Common myeloid progenitor, CD34-positive (primary cell): ENCODE measurements around the gene ADGRD2.
A peak's percentile ranks its signal among the peaks of the same experiment; 100 is the strongest.

Source experiments
- CTCF ChIA-PET: fragments of 350-600 bp; sonication (Branson Sonifier 250); formaldehyde crosslinking; loops from one replicate; lab custom pipeline; 2021; ENCODE audit warnings: antibody characterized with exemption; lab: Charles Lee
- POLR2A ChIA-PET: fragments of 350-600 bp; sonication (Branson Sonifier 250); formaldehyde crosslinking; loops from one replicate; lab custom pipeline; 2021; ENCODE audit warnings: antibody characterized with exemption; lab: Charles Lee
- DNase-seq, 3 donors: peaks; one replicate each; pipeline versions ENCODE4 v3.0.0 to v3.0.0-alpha.2; 2013
- H3K27ac ChIP-seq, 2 experiments: 1 replicate in 1 of 2; 2 replicates in 1 of 2; pipeline ENCODE4 v1.7.0; 2013; ENCODE audit warnings: inconsistent platforms in 2 of 2, low read length in 2 of 2, mild to moderate bottlenecking in 2 of 2, low read depth in 1 of 2, moderate library complexity in 1 of 2; ENCODE audit not compliant: severe bottlenecking in 2 of 2, insufficient read depth in 1 of 2, poor library complexity in 1 of 2
- H3K27me3 ChIP-seq, 5 experiments: replicated peaks in 2 of 5; 1 replicate in 3 of 5; 2 replicates in 2 of 5; pipeline versions ENCODE4 v1.6.1 to v1.7.0; 2013; ENCODE audit warnings: low read length in 4 of 5, mild to moderate bottlenecking in 2 of 5, moderate library complexity in 2 of 5, inconsistent platforms in 1 of 5; ENCODE audit not compliant: insufficient read depth in 5 of 5, control insufficient read depth in 4 of 5
- H3K36me3 ChIP-seq, 4 experiments: 1 replicate in 2 of 4; 2 replicates in 2 of 4; pipeline versions ENCODE4 v1.6.1 to v1.7.0; 2013; ENCODE audit warnings: low read length in 3 of 4, control low read depth in 1 of 4, mild to moderate bottlenecking in 1 of 4; ENCODE audit not compliant: control insufficient read depth in 4 of 4, insufficient read depth in 4 of 4
- H3K4me1 ChIP-seq, 4 experiments: 1 replicate in 3 of 4; 2 replicates in 1 of 4; pipeline versions ENCODE4 v1.6.1 to v1.7.1; 2013; ENCODE audit warnings: low read length in 3 of 4, mild to moderate bottlenecking in 3 of 4, control low read depth in 1 of 4, inconsistent platforms in 1 of 4, moderate library complexity in 1 of 4; ENCODE audit not compliant: control insufficient read depth in 4 of 4, insufficient read depth in 4 of 4; ENCODE audit errors: control extremely low read depth in 1 of 4
- H3K4me3 ChIP-seq, 7 experiments: 1 replicate in 4 of 7; 2 replicates in 3 of 7; pipeline versions ENCODE4 v1.5.1 to v1.7.0; 2013; ENCODE audit warnings: mild to moderate bottlenecking in 7 of 7, low read length in 6 of 7, moderate library complexity in 6 of 7, inconsistent platforms in 2 of 7, low read depth in 2 of 7, control low read depth in 1 of 7; ENCODE audit not compliant: insufficient read depth in 4 of 7, control insufficient read depth in 1 of 7; ENCODE audit errors: extremely low read depth in 1 of 7
- H3K9me3 ChIP-seq, 5 experiments: 1 replicate in 4 of 5; 2 replicates in 1 of 5; pipeline versions ENCODE4 v1.6.1 to v1.7.1; 2013; ENCODE audit warnings: low read length in 4 of 5, mild to moderate bottlenecking in 2 of 5, inconsistent platforms in 1 of 5, low read depth in 1 of 5, moderate library complexity in 1 of 5; ENCODE audit not compliant: control insufficient read depth in 4 of 5, insufficient read depth in 2 of 5; ENCODE audit errors: control extremely low read depth in 1 of 5
- WGBS: methylation state at CpG from one replicate; pipeline ENCODE4 v1.1.5; 2013; ENCODE audit not compliant: insufficient coverage; 5-methylcytosine and 5-hydroxymethylcytosine counted together

ADGRD2 gene

DNA sequence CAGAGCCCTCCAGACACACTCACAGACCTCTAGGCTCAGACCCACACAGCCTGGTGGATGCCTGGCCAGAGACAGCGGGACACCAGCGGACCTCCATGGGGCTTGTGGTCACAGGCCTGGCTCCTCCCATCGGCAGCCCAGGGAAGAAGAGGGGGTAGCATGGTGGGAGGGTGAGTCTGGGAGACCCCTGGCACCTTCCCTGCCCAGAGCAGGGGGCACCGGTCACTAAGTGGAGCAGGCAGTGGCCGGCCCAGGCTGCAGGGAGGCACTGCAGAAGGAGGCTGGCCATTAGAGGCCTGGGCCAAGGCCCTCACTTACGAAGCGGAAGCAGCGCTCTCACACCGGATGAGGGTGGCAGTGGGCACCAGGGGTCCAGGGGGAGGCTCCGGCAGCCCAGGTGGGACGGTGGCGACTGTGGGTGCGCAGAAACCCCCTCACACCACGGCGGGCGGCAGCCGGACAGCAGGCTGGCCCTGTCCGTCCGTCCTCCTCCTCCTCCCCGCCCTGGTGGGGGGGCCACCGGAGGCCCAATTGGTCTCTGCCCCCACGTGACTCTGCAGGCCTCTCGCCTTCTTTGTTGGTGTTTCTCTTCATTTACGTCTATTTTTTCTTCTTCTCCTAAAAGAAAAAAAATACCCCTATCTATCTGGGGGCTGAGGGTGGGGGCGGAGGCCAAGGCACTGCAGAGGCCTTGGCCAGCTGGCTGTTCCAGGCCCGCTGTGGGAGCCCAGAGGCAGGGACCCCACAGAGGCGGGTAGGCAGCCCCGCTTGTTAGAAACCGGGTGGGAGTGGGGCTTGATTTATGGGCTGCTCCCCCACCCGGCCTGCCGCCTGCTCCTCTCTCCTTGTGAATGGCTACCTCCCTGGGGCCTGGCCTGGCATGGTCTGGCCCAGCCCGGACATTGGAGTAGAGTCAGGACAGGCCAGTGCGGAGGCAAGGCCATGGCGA is 57.0 kb downstream of the ADGRD2 start, which contains the start of gene NR5A1:
NR5A1 (minus strand) TSS at position 469 of the 949 bp plus-strand sequence. CDS start 4,004 bp downstream, outside the sequence.
- ChIA-PET POLR2A (no interaction called here), CTCF (no interaction called here)
- no peak within 1 kb of the TSS for H3K4me3 ChIP-seq
- no peak within 1 kb of the TSS for H3K27ac ChIP-seq
- H3K4me1 ChIP-seq = peaks cover 0 to 44% (median 29%) of the 10 kb centered on the region in 4 experiments
- no peak for DNase-seq
- 96% methylated on average over 19 of the region's 34 CpGs for WGBS
- H3K36me3 ChIP-seq = no peaks in the 10 kb centered on the region
- H3K9me3 ChIP-seq = no peaks in the 10 kb centered on the region
- peaks cover 0 to 38% (median 13%) of the 10 kb centered on the region in 5 experiments for H3K27me3 ChIP-seq

DNA sequence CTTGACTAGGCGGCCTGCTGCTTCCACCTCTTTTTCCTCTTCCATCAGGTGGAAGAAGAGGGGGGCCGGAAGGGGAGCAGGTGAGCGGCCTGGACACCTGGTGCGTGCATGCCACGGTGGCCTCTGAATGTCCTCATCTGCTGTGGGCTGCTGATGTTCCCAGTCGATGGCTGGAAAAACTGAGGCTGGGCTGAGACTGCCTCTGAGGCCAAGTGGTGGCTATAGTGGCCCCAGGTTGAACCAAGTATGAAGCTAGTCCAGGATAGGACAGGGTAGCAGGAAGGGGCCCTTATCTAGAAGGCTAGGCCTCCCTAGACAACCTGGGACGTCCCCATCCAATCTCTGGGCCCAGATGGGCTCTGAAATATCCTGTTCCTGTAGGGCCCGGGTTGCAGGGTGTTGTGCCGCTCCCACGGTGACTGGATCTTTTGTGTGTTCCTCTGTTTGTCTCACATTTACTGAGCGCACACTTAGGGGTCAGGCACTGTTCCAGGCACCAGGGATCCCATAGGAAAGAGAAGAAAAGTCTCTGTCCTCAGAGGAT is 57.7 kb downstream of the ADGRD2 start:
- POLR2A ChIA-PET = no interaction called here
- no peaks in the 10 kb centered on the region for H3K9me3 ChIP-seq
- H3K27ac ChIP-seq = no peak overlapping the region
- WGBS = 60% methylated on average over 9 of the region's 11 CpGs
- no peak overlapping the region for H3K4me3 ChIP-seq
- DNase-seq = peak in 2 of 3 donors; percentile 66 to 80
- peaks cover 0 to 30% (median 10%) of the 10 kb centered on the region in 5 experiments for H3K27me3 ChIP-seq
- no peaks in the 10 kb centered on the region for H3K36me3 ChIP-seq
- CTCF ChIA-PET = no interaction called here
- H3K4me1 ChIP-seq = peaks cover 0 to 52% (median 36%) of the 10 kb centered on the region in 4 experiments

DNA sequence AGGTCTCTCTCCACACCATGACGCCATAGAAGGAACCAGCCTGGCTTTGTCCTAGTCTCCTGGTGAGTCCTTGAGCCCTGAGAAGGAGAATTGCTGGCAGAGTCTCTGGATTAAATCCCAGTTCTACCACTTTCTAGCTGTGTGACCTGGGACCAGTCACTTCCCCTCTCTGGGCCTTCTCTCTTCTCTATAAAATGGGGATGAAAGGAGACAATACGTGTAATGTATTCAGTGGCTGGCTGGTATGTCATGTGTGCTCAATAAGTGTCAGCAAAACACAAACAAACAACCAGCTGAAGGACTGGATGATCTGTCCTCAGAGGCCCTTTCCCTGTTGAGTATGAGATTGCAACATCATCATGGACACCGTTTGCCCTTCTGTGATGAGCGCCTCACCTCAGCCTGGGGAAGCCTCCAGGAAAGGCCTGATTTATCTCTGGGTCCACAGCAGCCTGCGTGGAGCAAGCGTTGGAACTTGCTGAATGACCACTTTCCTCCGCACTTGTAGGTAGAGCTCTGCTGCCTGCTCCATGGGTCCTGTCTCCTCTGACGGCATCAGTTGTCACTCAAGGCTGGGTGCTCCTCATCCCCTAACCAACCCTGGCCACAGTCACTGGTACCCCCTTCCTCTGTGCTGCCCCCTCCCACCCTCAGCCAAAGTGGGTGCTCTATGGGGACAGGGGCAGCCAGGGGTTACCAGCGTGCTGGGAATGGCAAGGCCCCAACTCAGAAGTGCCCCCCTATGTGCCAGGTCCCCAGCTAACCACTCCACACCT is 60.6 kb downstream of the ADGRD2 start:
- WGBS = 86% methylated on average over 8 of the region's 9 CpGs
- DNase-seq = peak in 1 of 3 donors; percentile 32
- ChIA-PET POLR2A (no interaction called here), CTCF (no interaction called here)
- Histone ChIP-seq H3K27ac (no peak overlapping the region), H3K4me3 (no peak overlapping the region), H3K27me3 (peaks cover 0 to 4% (median 0%) of the 10 kb centered on the region in 5 experiments), H3K36me3 (no peaks in the 10 kb centered on the region), H3K4me1 (peaks cover 2 to 54% (median 35%) of the 10 kb centered on the region in 4 experiments), H3K9me3 (no peaks in the 10 kb centered on the region)

DNA sequence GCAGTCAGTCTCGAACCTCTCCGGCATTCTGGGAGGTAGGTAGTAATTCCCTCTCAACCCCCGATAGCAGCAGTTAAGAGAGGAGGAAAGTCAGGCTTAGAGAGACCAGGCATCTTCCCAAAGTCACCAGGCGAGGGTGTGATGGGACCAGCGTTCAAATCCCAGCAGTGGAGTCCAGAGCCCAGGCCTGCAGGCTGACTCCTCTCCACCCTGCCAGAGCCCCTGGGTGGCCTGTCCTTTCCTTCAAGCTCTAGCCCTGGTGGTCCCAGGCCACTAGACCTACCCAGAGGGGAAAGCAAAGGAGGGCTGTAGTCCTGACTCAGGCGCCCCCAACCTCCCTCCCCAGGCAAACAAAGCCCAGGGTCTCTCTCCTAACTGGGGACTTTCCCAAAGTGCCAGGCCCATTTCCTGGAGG is 61.2 kb downstream of the ADGRD2 start:
- peak overlapping the region; percentile 19 to 50 for H3K27ac ChIP-seq
- POLR2A ChIA-PET = no interaction called here
- CTCF ChIA-PET = interaction anchor here (1.1 kb wide), 1 partner anchor 34 kb away, joined by 3 read pairs; no protein-coding TSS in a partner anchor
- H3K27me3 ChIP-seq = no peaks in the 10 kb centered on the region
- 83% methylated on average over 6 of the region's 6 CpGs for WGBS
- no peak for DNase-seq
- peaks cover 2 to 54% (median 35%) of the 10 kb centered on the region in 4 experiments for H3K4me1 ChIP-seq
- peak overlapping the region in 2 of 7 experiments; percentile 21 to 42 for H3K4me3 ChIP-seq
- H3K36me3 ChIP-seq = no peaks in the 10 kb centered on the region
- H3K9me3 ChIP-seq = no peaks in the 10 kb centered on the region

DNA sequence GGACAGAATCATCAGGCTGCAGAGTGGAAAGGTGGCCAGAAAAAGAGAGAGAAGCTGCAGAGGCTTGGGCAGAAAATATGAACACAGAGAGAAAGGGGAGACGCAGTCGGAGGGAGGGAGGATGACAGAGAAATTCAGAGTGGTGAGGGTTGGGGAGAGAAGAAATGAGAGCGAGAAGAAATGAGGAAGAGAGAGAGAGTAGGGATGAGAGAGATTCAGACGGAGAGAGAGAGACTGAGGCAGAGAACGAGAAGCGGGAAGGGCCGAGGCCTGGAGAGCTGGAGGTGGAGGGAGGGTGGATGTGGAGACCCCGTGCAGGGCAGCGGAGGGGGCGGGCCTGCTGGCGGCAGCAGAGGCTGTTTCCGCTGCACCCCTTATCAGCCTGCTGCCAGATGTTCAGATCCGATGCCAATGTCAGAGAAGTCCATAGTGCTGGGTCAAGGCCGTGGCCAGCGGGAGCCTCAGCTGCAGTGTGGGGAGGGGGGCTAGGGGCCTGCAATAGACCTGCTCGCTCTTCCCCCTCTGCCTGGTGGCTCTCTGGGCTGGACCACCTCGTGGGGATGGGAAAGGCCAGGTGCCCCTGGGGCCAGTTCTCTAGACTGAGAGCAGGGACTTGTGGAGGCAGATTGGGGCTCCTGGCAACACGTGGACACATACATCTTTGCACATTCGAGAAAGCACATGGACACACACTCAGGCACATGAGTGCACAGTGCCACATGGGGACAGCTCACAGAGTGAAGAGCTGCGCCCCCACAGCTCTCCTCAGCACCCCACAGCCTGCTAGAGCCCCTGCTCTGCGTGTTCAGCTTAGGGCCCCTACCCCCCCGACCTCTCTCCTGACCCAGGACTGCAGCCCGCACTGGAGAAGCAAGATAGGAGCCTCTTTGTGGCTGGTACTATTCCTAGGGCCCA is 61.9 kb downstream of the ADGRD2 start:
- ChIA-PET POLR2A (no interaction called here), CTCF (interaction anchor here (0.7 to 2.6 kb wide), 5 partner anchors 15 to 33 kb away, joined by 3 to 15 read pairs (median 3); no protein-coding TSS in a partner anchor)
- no peaks in the 10 kb centered on the region for H3K27me3 ChIP-seq
- peaks cover 0 to 4% (median 0%) of the 10 kb centered on the region in 4 experiments for H3K36me3 ChIP-seq
- H3K9me3 ChIP-seq = no peaks in the 10 kb centered on the region
- peak overlapping the region in 2 of 7 experiments; percentile 21 to 42 for H3K4me3 ChIP-seq
- WGBS = 10% methylated on average over 19 of the region's 23 CpGs
- H3K4me1 ChIP-seq = peaks cover 2 to 54% (median 35%) of the 10 kb centered on the region in 4 experiments
- peak overlapping the region; percentile 19 to 50 for H3K27ac ChIP-seq
- peak; percentile 72 to 94 (median 88) for DNase-seq

DNA sequence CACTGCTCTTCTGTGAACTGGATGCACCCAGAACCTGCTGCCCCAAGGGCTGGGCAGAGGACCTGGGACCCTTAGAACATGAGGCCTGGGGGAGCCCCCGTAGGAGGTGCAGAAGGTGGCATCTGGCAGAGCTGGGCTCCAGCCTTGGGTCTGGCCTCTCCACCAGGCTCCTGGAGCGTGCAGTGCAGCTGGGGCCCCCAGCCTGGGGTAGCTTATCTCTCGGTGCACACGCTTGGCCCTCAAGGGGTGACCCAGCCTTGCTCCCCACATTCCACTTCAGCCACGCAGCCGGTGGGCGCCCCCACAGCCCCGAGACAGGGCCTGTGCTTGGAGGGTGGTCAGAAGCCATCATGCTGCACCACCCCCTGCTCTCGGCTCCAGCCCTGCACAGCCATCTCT is 62.6 kb downstream of the ADGRD2 start:
- peak in 1 of 3 donors; percentile 35 for DNase-seq
- 26% methylated on average over 8 of the region's 9 CpGs for WGBS
- H3K4me1 ChIP-seq = peaks cover 2 to 51% (median 35%) of the 10 kb centered on the region in 4 experiments
- peak overlapping the region in 1 of 7 experiments; percentile 10 for H3K4me3 ChIP-seq
- POLR2A ChIA-PET = no interaction called here
- no peaks in the 10 kb centered on the region for H3K27me3 ChIP-seq
- no peaks in the 10 kb centered on the region for H3K9me3 ChIP-seq
- CTCF ChIA-PET = interaction anchor here (0.7 to 2.6 kb wide), 4 partner anchors 14 to 26 kb away, joined by 3 to 15 read pairs (median 3); no protein-coding TSS in a partner anchor
- H3K27ac ChIP-seq = no peak overlapping the region
- peaks cover 0 to 4% (median 0%) of the 10 kb centered on the region in 4 experiments for H3K36me3 ChIP-seq
